ENCODE measurements around the gene BCL7C. TPM values are rescaled to one million over a fixed set of nuclear protein-coding genes. Genes with fewer than 3 reads are reported as not detected.

The BCL7C gene
- total RNA-seq, 1 experiment from 2014 or later: 44.9 TPM

GRCh38 chr16:30922420-30922959 is 28.6 kb upstream of the BCL7C start:
- CTCF ChIA-PET: interaction anchor here (1.0 kb wide), 1 partner anchor 20 kb away, joined by 4 read pairs; no protein-coding TSS in a partner anchor
- H3K9me3 ChIP-seq (ENCODE audit: control insufficient read depth in 1 of 2, insufficient read depth in 1 of 2, low read depth in 1 of 2, low read length in 2 of 2): no peaks in the 10 kb centered on the region
- peak overlapping the region; percentile 24 for H2AFZ ChIP-seq (ENCODE audit: low read depth, low read length, poor library complexity, severe bottlenecking)

More at GRCh38 chr16:30922420-30922959, 28.6 kb upstream of the BCL7C start:
- Histone ChIP-seq H3K79me2 (ENCODE audit: insufficient read depth, low read length) (peaks cover 10% of the 10 kb centered on the region; the same call in 1 of the 2 replicates), H3K9me2 (ENCODE audit: insufficient read depth) (no peaks in the 10 kb centered on the region), H3K9ac (ENCODE audit: low read length) (peak overlapping the region; percentile 63), H3K4me2 (ENCODE audit: low read length) (peak overlapping the region; percentile 95), H3K4me1 (ENCODE audit: control insufficient read depth in 1 of 2, insufficient read depth in 2 of 2, low read length in 2 of 2) (peaks cover 11 to 20% of the 10 kb centered on the region in 2 experiments; a peak in 3 of 4 replicates), H3K27me3 (ENCODE audit: insufficient read depth, low read length) (no peaks in the 10 kb centered on the region), H4K20me1 (ENCODE audit: insufficient read depth) (no peaks in the 10 kb centered on the region), H3K27ac (ENCODE audit: low read depth, low read length) (peak overlapping the region; percentile 92), H3K4me3 (replicated peaks in 1 of 2; ENCODE audit: low read depth in 1 of 2, low read length in 2 of 2) (peak overlapping the region; percentile 62 to 97), H3K36me3 (ENCODE audit: control insufficient read depth in 1 of 2, insufficient read depth in 2 of 2, low read length in 2 of 2) (peaks cover 0 to 5% of the 10 kb centered on the region in 2 experiments; a peak in 1 of 4 replicates)
- ATAC-seq (peak; percentile 82), DNase-seq (ENCODE audit: low read depth, low spot score) (peak; percentile 98)
- ChIA-PET RAD21 (ENCODE audit: low non-redundant PET in 1 of 2, low total read pairs in 2 of 2, uncharacterized antibody in 2 of 2, unreplicated experiment in 2 of 2) (no interaction called here), POLR2A (no interaction called here)
- intact Hi-C loops (cut with micrococcal nuclease): loop anchor here (1.0 to 5.0 kb wide), 6 partner anchors 26 to 475 kb away; partner anchors contain the start of genes CTF1, PRR14, SEPHS2 and ZNF629
- BruUV-seq (replicated peaks): TSS peak; percentile 78
- TF ChIP-seq YY1 (IDR thresholded peaks at IDR 0.05; ENCODE audit: extremely low read depth, insufficient replicate concordance, low read depth, low read length): peak; percentile 100
- no peak for TF ChIP-seq SIN3A (IDR thresholded peaks at IDR 0.05; ENCODE audit: low read depth)
- no peak for TF ChIP-seq CBX3 (IDR thresholded peaks at IDR 0.05; ENCODE audit: low read depth)
- TF ChIP-seq TCF7L2 (IDR thresholded peaks at IDR 0.05; ENCODE audit: borderline replicate concordance, extremely low read depth, insufficient read depth, insufficient read length): peak; percentile 51
- TF ChIP-seq POLR2AphosphoS5 (IDR thresholded peaks at IDR 0.05; ENCODE audit: low read depth, low read length): peak; percentile 50; the same call in 1 of the 2 replicates
- peak; percentile 75 for TF ChIP-seq ZBTB33 (IDR thresholded peaks at IDR 0.05; ENCODE audit: extremely low read depth, insufficient replicate concordance, low read length)

Data from HCT116 (cell line).